Neuron (in vitro differentiated cells): ENCODE measurements around the gene TMEM86A.
"Not testable (repeated sequence)": the region's sequence is repeated elsewhere in the genome, so short reads cannot be mapped to it uniquely, and the experiment has no call there.

Source experiments
- H2AFZ ChIP-seq: one replicate; pipeline ENCODE4 v1.6.1; 2013; ENCODE audit warnings: low read depth, mild to moderate bottlenecking, inconsistent platforms, low read length, moderate library complexity
- H3K27me3 ChIP-seq: one replicate; pipeline ENCODE4 v1.6.1; 2013; ENCODE audit warnings: low read length; ENCODE audit not compliant: insufficient read depth
- H3K36me3 ChIP-seq: one replicate; pipeline ENCODE4 v1.6.1; 2013; ENCODE audit warnings: low read length; ENCODE audit not compliant: insufficient read depth
- H3K4me1 ChIP-seq: one replicate; pipeline ENCODE4 v1.6.1; 2013; ENCODE audit warnings: low read length; ENCODE audit not compliant: insufficient read depth
- H3K4me3 ChIP-seq: 2 replicates; pipeline ENCODE4 v1.5.1; 2013; ENCODE audit warnings: mild to moderate bottlenecking, low read length, moderate library complexity
- H3K9me3 ChIP-seq: one replicate; pipeline ENCODE4 v1.6.1; 2013; ENCODE audit warnings: low read length

TMEM86A gene

DNA sequence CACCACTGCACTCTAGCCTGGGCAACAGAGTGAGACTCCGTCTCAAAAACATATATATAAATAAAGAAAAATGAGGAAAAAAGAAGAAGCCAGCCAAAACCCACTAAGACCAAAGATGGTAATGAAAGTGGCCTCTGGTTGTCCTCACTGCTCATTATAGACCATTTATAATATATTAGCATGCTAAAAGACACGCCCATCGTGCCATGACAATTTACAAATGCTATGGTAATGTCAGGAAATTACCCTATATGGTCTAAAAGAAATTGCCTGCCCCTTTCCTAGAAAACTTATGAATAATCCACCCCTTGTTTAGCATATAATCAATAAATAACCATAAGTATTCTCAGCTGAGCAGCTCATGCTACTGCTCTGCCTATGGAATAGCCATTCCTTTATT lies 16.1 kb upstream of the TMEM86A start:
- Histone ChIP-seq H3K4me1 (peaks cover 10% of the 10 kb centered on the region), H3K9me3 (no peaks in the 10 kb centered on the region), H3K36me3 (no peaks in the 10 kb centered on the region), H2AFZ (no peak overlapping the region), H3K4me3 (no peak overlapping the region), H3K27me3 (no peaks in the 10 kb centered on the region)

DNA sequence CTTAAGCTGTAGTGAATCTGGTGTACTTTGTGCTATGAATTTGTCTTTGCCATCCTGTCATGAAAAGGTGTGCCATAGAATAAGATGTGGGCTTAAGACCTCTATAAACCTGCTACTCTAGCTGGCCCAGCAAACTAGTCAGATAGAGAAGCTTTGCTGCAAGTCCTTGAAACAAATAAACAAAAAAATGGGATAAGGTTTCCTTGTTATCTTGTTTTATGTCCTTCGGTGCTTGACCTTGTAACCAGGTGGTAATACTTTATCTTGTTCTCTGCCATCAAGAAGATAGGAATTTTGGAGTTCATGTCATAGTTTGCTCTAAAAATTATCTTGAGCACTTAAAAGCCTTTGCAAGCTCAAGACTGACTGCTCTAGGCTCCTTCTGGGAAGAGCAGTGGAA lies 14.3 kb upstream of the TMEM86A start:
- no peaks in the 10 kb centered on the region for H3K9me3 ChIP-seq
- no peaks in the 10 kb centered on the region for H3K36me3 ChIP-seq
- H3K4me1 ChIP-seq = peaks cover 10% of the 10 kb centered on the region
- no peak overlapping the region for H3K4me3 ChIP-seq
- H2AFZ ChIP-seq = no peak overlapping the region
- H3K27me3 ChIP-seq = no peaks in the 10 kb centered on the region

DNA sequence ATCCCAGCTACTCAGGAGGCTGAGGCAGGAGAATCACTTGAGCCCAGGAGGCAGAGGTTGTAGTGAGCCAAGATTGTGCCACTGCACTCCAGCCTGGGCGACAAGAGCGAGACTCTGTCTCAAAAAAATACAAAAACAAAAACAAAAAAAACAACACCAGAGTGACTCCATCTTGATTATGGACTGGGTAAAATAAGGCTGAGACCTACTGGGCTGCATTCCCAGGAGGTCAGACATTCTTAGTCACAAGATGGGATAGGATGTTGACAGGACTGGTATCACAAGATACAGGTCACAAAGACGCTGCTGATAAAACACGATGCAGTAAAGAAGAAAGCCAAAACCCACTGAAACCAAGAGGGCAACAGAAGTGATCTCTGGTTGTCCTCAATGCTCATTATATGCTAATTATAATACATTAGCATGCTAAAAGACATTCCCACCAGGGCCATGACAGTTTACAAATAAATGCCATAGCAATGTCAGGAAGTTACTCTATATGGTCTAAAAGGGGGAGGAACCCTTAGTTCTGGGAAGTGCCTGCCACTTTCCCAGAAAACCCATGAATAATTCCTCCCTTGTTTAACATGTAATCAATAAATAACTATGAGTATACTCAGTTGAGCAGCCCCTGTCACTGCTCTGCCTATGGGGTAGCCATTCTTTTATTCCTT lies 7.0 kb upstream of the TMEM86A start:
- not testable (repeated sequence) for H3K9me3 ChIP-seq, H3K4me3 ChIP-seq, H2AFZ ChIP-seq, H3K36me3 ChIP-seq, H3K27me3 ChIP-seq, H3K4me1 ChIP-seq

DNA sequence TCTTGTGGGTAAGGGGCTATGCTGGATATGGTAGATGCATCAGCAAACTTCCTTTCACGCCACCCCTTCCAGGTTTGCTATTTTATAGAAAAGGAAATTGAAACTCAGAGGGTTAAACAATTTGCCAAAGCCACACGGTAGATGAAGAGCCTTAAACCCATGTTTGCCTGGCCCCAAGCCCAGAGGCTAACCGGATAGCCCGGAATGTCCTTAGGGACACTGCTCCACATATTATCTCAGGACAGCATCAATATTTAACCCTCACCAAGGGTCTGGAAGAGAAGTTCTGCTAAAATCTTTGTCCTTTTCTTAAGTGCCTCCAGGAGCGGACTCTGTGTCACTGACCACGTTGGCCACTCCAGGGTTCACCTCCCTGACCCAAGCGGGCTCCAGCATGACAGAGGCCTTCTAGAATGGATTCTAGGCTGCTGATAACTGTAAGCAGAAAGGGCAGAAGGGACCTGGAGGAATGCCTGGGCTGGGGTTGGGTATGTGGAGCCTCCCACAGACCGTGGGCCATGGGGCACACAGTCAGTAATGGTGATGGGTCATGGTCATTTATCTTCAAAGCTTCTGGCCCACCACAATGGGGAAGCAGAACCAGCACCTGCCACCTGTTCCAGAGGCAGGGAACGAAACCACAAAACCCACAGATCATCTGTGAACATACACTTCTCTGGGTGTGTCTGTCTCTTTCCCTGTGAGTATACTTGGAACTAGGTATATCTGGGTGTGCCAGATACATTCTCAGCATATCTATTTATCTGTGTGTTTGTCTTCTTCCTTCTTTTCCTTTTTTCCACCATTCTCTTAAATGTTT lies 5.4 kb upstream of the TMEM86A start:
- no peaks in the 10 kb centered on the region for H3K9me3 ChIP-seq
- H3K4me1 ChIP-seq = peaks cover 14% of the 10 kb centered on the region
- no peak overlapping the region for H3K4me3 ChIP-seq
- no peaks in the 10 kb centered on the region for H3K27me3 ChIP-seq
- no peak overlapping the region for H2AFZ ChIP-seq
- H3K36me3 ChIP-seq = no peaks in the 10 kb centered on the region

DNA sequence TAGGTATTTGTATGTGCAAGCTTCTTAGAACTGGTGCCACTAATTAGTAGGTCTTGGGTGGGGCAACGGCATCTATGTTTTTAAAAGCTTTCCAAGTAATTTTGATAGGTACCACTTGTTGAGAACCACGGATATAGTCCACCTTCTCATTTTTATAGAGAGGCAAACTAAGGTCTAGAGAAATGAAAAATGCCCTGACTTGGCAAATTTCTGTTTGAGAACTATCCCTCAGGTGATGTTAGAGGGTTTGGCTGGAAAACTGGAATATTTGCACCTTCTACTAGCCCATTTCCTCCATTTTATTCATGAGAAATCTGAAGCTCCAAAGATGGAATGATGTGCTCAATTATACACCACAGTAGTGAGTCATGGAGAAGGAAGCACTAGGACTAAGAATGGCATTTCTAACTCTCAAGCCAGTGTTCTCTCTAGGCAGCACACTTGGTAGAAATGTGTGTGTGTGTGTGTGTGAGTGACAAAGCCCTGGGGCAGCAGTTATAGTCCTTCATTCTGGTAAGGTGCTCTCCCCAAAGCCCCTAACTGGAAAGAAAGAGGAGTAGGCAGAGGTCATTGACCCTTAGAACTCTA lies 1.8 kb upstream of the TMEM86A start:
- Histone ChIP-seq H3K4me3 (no peak overlapping the region), H3K36me3 (peaks cover 3% of the 10 kb centered on the region), H2AFZ (no peak overlapping the region), H3K4me1 (peaks cover 17% of the 10 kb centered on the region), H3K27me3 (no peaks in the 10 kb centered on the region), H3K9me3 (no peaks in the 10 kb centered on the region)

DNA sequence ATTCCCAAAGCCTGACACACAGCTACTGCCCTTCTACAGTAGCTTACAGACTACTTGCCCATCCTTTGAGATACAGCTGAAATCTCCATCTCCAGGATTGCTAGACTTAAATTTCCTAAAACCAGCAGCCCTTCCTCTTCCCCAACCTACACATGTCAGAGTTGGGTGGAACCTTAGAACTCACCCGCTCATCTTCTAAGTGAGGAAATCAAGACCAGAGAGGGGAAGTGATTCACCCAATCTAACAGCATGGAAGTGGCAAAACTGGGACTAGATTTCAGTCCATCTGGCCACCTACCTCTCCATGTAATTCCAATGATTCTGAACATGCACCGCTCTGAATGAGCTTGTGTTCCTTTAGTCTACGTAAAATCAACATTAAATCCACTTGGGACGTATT lies 1.0 kb upstream of the TMEM86A start:
- Histone ChIP-seq H3K36me3 (peaks cover 6% of the 10 kb centered on the region), H3K4me3 (no peak overlapping the region), H3K27me3 (no peaks in the 10 kb centered on the region), H2AFZ (no peak overlapping the region), H3K4me1 (peaks cover 15% of the 10 kb centered on the region), H3K9me3 (no peaks in the 10 kb centered on the region)

DNA sequence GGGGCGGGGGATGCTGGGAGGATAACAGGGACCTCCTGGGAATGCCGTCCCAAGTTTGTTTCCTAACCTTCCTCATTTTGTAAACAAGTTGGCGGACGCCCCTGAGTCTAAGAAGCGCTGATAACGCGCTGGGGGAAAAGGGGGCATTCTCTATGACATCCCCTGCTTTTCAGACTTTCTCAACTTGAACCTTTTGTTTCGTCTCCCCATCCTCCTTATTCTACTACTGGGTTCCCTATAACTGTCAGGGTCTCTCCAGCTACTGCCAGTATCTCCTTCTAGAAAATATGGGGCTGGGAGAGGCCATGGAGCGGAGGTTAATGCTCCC lies 654 bp downstream of the TMEM86A start:
- Histone ChIP-seq H2AFZ (peak overlapping the region; percentile 69), H3K4me3 (peak overlapping the region; percentile 51), H3K9me3 (no peaks in the 10 kb centered on the region), H3K4me1 (peaks cover 15% of the 10 kb centered on the region), H3K27me3 (no peaks in the 10 kb centered on the region), H3K36me3 (peaks cover 6% of the 10 kb centered on the region)

DNA sequence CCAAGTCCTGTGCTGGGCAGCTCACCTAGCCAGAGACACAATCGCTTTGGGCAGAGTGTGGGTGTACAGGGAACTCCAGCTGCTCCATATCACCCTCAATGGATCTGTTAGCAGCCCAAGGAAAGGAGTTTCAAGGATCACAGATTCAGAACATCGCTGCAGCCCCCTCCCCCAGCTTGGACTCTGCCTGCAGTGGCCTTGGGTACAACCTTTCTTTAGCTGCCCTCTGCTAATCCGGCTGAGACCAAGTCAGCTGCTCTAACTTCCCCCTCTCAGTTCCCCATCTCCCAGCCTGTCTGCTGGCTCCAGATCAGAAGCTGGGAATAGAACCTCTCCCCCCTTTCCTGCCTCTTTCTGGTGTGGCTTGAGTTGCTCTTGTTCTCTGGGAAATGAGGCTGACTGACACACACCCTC lies 1.3 kb downstream of the TMEM86A start:
- peaks cover 19% of the 10 kb centered on the region for H3K4me1 ChIP-seq
- H3K36me3 ChIP-seq = peaks cover 6% of the 10 kb centered on the region
- H2AFZ ChIP-seq = no peak overlapping the region
- H3K4me3 ChIP-seq = peak overlapping the region; percentile 51
- no peaks in the 10 kb centered on the region for H3K9me3 ChIP-seq
- H3K27me3 ChIP-seq = no peaks in the 10 kb centered on the region

DNA sequence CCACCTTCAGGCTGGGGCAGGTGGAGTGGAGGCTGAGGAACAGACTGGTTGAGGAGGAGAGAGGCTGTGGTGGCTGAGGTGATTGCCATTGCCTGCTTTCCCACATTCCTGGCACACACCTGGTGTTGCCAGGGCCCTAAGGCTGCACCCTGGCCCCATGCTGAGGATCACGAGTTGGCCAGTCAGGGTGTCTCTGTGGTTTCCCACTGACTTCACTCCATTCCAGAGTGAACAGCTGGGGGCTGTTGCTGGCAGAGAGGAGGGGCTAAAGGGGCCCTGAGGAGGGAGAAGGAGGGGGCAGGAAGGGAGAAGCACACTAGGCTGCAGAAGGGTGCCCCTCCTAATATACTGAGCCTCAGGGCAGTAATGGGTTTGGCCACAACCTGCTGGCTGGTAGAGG lies 1.8 kb downstream of the TMEM86A start:
- H3K9me3 ChIP-seq = no peaks in the 10 kb centered on the region
- H3K4me1 ChIP-seq = peaks cover 22% of the 10 kb centered on the region
- H3K4me3 ChIP-seq = no peak overlapping the region
- H3K27me3 ChIP-seq = no peaks in the 10 kb centered on the region
- no peak overlapping the region for H2AFZ ChIP-seq
- peaks cover 6% of the 10 kb centered on the region for H3K36me3 ChIP-seq

DNA sequence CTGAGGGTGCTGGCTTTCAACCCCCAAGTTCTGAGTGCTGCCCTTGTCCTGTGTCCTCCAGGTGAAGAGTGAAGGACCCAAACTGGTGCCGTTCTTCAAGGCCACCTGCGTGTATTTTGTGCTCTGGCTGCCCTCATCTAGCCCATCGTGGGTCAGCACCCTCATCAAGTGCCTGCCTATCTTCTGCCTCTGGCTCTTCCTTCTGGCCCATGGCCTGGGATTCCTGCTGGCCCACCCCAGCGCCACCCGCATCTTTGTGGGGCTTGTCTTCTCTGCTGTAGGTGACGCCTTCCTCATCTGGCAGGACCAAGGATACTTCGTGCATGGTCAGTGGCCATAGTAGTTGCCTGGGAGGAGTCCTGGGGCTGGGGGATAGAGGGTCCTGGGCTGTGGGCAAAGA lies 2.3 kb downstream of the TMEM86A start:
- Histone ChIP-seq H3K9me3 (no peaks in the 10 kb centered on the region), H3K27me3 (no peaks in the 10 kb centered on the region)

DNA sequence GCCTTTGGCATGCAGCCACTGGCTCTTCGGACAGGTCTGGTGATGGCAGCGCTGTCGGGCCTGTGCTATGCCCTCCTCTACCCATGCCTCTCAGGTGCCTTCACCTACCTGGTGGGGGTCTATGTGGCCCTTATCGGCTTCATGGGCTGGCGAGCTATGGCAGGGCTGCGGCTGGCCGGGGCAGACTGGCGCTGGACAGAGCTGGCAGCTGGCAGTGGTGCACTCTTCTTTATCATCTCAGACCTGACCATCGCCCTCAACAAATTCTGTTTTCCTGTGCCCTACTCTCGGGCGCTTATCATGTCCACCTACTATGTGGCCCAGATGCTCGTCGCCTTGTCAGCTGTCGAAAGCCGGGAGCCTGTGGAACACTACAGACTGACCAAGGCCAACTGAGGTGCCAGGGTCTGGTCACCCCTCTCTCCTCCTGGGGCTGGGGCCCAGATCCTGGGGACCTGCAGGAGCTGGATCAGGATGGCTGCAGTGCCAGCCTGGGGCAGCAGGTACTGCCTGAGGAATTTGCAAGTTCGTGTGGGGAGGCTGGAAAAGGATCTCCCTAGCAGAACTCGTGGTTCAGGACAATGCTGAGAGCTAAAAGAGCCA lies 3.1 kb downstream of the TMEM86A start:
- Histone ChIP-seq H2AFZ (no peak overlapping the region), H3K4me1 (peaks cover 22% of the 10 kb centered on the region), H3K27me3 (peaks cover 3% of the 10 kb centered on the region), H3K9me3 (no peaks in the 10 kb centered on the region), H3K4me3 (no peak overlapping the region), H3K36me3 (peaks cover 6% of the 10 kb centered on the region)

More for the DNA sequence above, 2.3 kb downstream of the TMEM86A start:
- H2AFZ ChIP-seq = no peak overlapping the region
- peaks cover 22% of the 10 kb centered on the region for H3K4me1 ChIP-seq
- H3K4me3 ChIP-seq = no peak overlapping the region
- peaks cover 6% of the 10 kb centered on the region for H3K36me3 ChIP-seq

DNA sequence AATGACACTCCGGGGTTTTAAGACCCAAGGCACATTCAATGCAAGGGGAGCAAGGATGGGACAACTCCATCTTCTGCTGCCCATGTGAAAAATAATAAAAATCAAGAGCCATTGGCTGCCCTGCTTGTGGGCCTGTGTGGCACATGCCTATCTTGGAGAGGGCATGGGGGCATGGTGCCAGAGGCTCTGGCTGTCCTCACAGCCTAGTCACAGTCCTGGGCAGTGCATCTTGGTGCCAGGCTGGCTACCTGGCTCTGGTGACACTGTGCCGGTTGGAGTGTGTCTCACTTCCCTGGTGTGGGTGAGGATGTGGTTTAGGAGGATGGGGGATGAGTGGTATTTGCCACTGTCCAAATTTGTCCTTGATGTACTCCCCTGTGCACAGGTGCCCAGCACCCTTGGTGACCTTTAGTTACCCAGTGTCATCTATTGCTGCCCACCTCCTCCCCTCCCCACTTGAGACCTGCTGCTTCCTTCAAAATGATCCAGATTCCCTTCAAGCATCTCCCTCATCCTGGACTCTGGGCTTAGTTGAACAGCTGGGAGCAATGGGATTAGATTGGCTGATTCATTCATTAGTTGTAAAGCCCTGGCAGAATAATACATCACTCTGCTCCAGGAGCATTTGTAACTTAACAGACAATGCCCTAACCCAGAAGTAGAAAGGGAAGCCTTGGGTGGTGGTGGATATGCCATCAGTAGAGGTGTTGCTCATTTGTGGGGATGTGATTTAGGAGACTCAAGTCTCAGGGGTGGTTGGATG lies 4.6 kb downstream of the TMEM86A start:
- no peaks in the 10 kb centered on the region for H3K9me3 ChIP-seq
- H3K4me1 ChIP-seq = peaks cover 18% of the 10 kb centered on the region
- H2AFZ ChIP-seq = no peak overlapping the region
- peaks cover 14% of the 10 kb centered on the region for H3K27me3 ChIP-seq
- peaks cover 6% of the 10 kb centered on the region for H3K36me3 ChIP-seq
- no peak overlapping the region for H3K4me3 ChIP-seq
